Activated CD4-positive, alpha-beta T cell treated with anti-CD3 and anti-CD28 coated beads, Interleukin-2, amount 50 U/mL, for 24 hours (primary cell): Measurements from ENCODE around the gene TWSG1.
"Not testable (repeated sequence)": the region's sequence is repeated elsewhere in the genome, so short reads cannot be mapped to it uniquely, and the experiment has no call there.

Source experiments
- DNase-seq, 2 donors: peaks; one replicate each; pipeline ENCODE4 v3.0.0-alpha.2; 2020; ENCODE audit warnings: low read depth in 1 of 2, low spot score in 1 of 2

The TWSG1 gene

GRCh38 chr18:9422816-9423519, 88.4 kb downstream of the TWSG1 start:
- DNase-seq, result no peak

DNA sequence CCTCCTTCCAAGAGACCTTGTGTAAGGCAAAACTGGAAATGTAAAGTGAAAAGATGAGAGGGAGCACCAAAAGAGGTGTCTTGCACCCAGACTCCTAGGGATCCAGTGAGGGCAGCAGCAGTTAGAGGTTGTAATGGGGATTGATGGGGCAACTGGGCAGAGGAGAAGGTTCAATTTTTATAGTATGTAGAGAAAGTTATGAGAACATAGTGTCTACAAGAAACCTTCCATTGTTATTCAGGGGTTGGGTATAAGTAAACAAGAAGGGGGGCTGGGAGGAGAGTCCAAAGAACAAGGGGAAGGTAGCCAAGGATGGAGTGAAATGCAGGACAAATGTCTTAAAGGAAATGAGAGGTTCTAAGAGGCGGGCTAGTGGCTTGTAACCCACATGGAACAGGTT, 89.1 kb downstream of the TWSG1 start:
- DNase-seq, result not testable (repeated sequence)

GRCh38 chr18:9424235-9424634, 89.7 kb downstream of the TWSG1 start:
- not testable (repeated sequence) for DNase-seq

DNA sequence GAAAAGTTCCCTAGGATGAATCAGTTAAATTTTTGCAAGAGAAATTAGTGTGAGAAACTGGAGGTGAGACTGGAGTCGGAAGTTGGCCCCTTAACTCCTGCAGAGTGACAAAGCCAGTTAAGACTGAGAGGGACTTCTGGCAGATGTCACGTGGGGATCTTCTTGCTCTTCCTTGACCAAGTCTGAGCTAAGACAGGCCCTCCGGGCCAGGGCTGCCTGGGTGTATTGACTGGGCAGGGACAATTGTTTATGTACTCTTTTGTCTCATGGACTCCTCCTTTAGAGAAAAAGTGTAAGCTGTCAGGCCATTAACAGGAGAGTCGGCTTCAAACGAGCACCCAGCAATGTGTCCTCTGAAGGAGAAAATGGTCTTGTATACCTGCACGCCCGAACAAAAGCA, 92.2 kb downstream of the TWSG1 start:
- no peak for DNase-seq

DNA sequence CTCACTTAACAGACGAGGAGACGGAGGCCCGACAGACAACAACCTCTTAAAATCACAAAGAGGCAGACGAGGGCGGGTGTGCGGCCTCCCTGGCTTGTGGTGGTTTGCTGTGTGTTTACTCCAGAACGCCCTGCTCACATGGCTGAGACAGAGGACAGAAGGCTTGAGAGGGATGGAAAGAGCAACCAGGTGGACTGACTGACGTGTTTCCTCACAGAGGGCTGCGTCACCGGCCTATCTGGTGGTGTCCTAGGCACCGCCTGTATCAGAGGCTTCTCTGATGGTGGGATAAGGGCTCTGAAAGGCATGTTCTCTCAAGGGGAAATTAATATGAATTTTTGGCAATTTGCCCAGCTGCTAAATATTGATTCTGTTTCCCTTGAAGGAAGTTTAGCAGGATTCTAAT, 93.7 kb downstream of the TWSG1 start:
- DNase-seq, result no peak

DNA sequence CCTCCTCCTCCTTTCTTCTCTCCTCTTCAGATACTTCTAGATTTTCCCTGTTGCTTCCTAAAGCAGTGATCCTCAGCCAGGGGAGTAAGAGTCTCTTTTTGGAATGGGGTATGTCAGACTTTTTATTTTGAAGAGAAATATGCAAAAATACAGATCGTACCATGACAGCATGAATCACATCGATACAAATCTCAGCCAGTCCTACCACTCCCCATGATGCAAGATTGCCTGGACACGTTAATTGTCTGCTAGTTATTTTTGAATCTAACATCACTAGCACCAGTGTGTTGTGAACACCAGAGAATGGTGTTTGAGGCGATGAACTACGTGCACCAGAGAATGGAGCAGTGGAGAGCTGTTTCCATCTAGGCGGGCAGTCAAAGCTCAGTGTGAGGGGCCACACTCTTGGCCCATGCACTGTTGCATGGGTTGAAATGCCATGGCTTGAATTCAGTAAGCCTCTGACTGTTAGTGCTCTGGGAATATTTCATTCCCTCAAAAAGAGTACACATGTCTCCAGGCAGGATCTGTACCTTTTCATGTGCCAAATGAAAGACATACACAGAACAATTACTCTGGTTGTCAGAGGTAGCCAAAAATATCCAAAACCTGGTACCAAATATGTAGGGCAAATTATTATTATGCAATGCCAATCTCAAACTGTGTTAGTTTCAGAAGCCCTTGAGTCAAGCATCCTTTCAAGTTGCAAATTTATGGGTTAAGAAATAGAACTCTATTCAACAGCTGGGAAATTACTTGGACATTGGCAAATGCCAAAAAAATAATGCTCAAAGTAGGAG, 94.5 kb downstream of the TWSG1 start:
- DNase-seq, result no peak

DNA sequence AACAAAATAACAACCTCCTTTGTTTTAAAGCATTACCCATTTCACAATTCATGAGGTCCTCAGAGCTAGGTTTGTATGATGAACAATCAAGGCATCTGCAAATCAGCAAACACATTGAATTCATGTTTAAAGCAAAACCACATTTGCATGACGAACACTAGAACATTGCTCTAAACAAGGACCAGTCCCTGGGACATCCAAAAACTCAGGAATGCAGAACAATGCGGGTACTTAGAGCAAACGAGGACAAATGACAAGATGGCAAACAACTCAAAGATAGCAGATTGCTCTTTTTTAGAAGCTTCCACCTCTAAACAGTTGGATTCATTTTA, 95.1 kb downstream of the TWSG1 start:
- no peak for DNase-seq

DNA sequence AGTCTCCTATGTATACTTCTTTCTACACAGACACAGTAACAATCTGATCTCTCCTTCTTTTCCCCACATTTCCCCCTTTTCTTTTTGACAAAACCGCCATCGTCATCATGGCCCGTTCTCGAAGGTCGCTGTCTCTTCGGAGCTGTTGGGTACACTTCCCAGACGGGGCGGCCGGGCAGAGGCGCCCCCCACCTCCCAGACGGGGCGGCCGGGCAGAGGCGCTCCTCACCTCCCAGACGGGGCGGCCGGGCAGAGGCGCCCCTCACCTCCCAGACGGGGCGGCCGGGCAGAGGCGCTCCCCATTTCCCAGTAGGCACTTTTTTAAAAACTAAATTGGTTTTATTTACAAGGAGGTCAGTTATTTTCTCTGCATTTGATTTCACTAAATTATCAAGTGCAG, 95.7 kb downstream of the TWSG1 start:
- not testable (repeated sequence) for DNase-seq

GRCh38 chr18:9431296-9431695, 96.7 kb downstream of the TWSG1 start:
- DNase-seq, result no peak

DNA sequence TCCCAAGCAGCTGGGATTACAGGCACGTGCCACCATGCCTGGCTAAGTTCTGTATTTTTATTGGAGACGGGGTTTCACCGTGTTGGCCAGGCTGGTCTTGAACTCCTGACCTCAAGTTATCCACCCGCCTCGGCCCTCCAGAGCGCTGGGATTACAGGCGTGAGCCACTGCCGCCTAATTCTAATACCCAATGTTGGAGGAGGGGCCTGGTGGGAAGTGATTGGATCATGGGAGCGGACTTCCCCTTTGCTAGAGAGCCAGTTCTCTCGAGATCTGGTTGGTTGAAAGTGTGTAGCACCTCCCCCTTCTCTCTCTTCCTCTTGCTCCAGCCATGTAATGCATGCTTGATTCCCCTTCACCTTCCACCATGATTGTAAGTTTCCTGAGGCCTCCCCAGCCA, 98.5 kb downstream of the TWSG1 start:
- DNase-seq, result not testable (repeated sequence)

DNA sequence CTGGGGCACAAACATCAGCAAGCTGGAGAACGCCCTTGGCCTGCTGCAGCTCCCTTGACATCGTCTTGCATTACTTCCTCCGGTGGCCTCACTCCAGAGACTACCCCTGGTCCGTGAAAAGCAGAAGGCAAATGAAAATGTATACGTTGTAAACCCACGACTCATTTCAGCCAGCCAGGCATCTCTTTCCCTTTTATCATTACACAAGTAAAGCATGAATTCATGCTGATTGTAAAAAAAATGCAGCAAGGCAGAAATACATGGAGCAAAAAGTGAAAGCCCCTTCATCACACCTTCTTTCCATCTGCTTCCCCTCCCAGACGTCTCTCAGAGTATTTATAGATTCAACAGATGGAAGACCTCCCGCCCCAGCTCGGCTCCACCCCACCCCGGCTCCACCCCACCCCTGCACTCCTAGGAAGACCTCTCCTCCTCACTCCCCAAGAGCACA, 99.1 kb downstream of the TWSG1 start:
- no peak for DNase-seq

DNA sequence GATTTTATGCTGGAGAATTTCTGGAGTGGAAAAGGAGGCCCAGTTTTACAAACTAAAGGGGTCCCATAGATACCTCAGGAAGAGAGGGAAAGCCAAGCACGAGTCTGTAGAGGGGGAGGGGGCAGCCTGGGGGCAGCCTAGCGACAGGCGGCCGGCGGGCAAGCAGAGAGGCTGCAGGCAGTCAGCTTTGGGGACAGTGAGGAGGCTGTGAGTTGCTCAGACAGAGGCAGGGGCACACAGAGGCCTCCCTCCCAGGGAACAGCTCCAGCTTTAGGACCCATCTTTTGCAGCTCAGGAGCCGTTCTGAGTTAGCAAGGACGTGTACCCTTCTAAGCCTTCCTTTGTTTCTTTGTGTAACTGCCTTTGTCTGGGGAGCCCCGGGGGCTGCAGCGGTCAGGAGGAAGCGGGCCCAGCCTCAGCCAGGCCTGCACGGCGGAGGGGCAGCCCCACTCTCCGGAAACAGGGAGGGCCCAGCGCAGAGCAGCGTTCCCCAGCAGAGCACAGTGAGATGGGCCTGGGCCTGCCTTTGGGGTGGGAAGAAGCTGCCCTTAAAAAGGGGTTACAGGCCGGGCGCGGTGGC, 99.6 kb downstream of the TWSG1 start:
- no peak for DNase-seq

GRCh38 chr18:9435041-9435440, 100.5 kb downstream of the TWSG1 start:
- DNase-seq, result no peak

DNA sequence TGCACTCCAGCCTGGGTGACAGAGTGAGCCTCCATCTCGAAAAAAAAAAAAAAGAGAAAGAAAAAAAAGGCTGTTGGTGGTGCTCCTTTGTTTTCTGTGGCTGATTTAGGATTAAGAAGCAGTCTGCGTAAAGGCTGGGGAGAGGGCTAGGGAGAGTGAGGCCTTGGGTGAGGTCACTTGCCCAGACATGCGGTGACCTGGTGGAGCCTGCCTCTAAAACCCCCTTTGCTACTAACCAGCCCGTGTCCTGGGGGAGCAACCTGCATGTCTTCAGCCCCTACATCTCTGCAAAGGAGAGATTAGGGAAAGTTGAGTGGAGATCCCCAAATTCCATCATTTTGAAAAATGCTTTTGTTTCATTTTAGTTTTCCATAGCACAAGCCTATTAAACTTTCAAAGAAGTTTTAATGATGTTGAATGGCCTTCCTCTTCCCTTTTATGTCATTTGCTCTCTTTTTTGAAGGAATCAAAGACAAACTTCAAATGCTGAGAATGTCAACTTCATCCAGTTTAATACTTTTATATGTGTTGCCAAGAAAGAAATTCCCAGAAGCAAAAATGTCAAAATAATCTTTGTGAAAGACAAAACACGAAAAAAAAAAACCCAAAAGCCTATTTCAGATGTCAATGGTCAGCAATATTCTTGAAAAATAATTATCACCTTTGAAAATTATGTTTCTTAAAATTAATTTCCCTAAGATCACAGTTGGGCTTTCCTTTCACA, 101.8 kb downstream of the TWSG1 start:
- no peak for DNase-seq

- no peak for DNase-seq
Observed at GRCh38 chr18:9437021-9437437, 102.5 kb downstream of the TWSG1 start.

GRCh38 chr18:9437672-9438071, 103.1 kb downstream of the TWSG1 start:
- DNase-seq, result no peak

DNA sequence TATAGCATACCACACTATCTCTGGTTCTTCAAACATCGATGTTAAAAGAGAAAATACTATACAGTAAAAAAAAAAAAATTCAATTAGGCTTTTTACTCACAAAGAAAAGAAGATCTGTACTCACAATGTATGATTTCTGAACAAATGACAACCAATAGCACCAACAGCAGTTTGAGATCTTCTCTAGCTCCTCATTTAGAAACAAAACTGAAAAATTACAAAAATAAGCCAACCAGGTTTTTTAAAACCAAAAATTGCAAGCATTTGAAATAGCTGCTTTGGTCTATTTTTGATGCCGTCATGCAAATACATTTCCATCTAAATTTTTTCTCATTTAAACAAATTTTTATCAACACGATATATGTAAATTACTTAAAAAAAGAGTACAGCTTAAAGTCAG, 106.5 kb downstream of the TWSG1 start:
- DNase-seq, result no peak

DNA sequence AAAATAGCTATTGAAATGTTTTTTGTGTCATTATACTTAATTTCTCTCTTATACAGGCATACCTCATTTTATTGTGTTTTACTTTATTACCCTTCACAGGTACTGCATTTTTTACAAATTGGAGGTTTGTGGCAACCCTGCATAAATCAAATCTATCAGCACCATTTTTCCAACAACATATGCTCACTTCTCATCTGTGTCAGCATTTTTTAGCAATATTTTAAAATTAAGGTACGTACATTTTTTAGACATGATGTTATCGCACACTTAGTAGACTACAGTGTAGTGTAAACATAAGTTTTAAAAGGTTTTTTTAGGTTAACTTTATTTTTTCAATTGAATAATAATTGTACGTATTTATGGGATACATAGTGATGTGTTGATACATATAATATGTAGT, 110.0 kb downstream of the TWSG1 start:
- no peak for DNase-seq

DNA sequence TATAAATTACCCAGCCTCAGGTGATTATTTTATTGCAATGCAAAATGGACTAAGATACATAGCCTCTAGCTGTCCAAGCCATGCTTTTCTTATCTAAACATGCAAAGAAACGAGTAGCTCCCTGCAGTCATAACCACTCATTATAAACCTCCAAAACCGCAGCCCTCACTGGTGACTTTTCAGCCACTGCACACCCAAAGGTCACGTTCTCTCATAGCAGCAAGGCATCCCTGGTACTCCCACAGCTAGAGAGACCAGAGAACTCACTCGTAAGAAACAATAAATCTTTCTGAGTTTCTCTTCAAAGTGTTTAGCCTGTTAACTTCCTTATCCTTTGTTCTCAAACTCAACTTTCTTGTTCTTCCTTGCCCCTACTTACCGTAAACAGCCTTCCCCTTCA, 112.3 kb downstream of the TWSG1 start:
- DNase-seq, result no peak

GRCh38 chr18:9447334-9447733, 112.8 kb downstream of the TWSG1 start:
- no peak for DNase-seq

DNA sequence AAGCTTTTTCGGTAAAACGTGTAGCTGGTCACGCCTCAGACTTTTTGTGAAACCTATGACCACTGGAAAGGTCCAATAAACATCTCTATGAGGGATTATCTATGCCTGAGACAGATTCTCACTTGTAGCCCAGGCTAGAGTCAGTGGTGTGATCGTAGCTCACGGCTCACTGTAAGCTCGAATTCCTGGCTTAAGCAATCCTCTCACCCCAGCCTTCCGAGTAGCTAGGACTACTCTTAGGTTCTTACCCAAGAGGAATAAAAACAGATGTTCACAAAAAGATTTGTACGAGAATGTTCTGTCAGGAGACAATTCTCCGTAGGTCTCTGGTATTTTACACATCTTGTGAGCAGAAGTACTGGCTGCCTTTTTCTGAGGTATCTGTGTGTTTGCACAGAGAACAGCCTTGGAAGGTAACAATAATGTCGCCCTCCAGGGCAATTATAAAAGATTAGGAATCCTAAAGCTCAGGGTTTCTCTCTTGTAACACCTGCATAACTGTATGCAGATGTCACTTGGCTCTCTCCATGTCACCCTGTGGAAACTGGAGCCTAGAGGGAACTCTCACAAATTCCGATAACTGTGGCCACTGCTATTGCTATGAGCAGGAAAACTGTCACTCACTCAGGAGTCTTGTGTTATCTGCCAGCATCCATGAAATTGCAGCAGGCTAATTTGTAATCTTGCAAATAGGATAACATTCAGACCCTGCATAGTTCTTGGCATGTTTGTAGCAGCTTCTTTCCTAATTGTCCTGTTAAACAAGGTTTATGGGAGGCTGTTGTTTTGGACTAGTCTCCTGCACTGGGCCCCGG, 115.2 kb downstream of the TWSG1 start:
- DNase-seq, result no peak
